Fibroblast of the aortic adventitia (primary cell): Measurements from ENCODE around the gene CASP4. TPM values are rescaled to one million over a fixed set of nuclear protein-coding genes. Genes with fewer than 3 reads are reported as not detected.
"Not testable (repeated sequence)": the region's sequence is repeated elsewhere in the genome, so short reads cannot be mapped to it uniquely, and the experiment has no call there.

Source experiments
- DNase-seq: peaks from one replicate; pipeline ENCODE4 v3.0.0-alpha.2; 2010; ENCODE audit warnings: low read depth
- H3K4me3 ChIP-seq: 2 replicates; pipeline ENCODE4 v1.5.1; 2011; ENCODE audit warnings: low read depth, mild to moderate bottlenecking, control low read depth, low read length, moderate library complexity
- CTCF ChIP-seq: IDR thresholded peaks from 2 replicates; pipeline ENCODE4 v1.5.1; 2011; ENCODE audit warnings: mild to moderate bottlenecking, low read length, control low read depth, inconsistent platforms; ENCODE audit not compliant: insufficient read depth
- total RNA-seq: library from RNA; depleted of rRNA; stranded (reverse); fragments of >200 nt; gene quantifications from 2 replicates; pipeline ENCODE4 v1.2.3, GENCODE V29; 2012; ENCODE audit warnings: low replicate concordance

Gene CASP4
- total RNA-seq, 1 donor, result 245 TPM

- H3K4me3 ChIP-seq, result no peak overlapping the region
- no peak for DNase-seq
- no peak for TF ChIP-seq CTCF
These were observed 5.2 kb upstream of the CASP4 start for GRCh38 chr11:104973616-104974015.

- DNase-seq, H3K4me3 ChIP-seq: not testable (repeated sequence)
These were observed 4.5 kb upstream of the CASP4 start for GRCh38 chr11:104972924-104973323.

GRCh38 chr11:104970756-104971155 lies 2.4 kb upstream of the CASP4 start:
- no peak for TF ChIP-seq CTCF
- DNase-seq, result no peak
- no peak overlapping the region for H3K4me3 ChIP-seq

- no peak for TF ChIP-seq CTCF
These were observed 742 bp upstream of the CASP4 start for GRCh38 chr11:104968856-104969776.

GRCh38 chr11:104967534-104968354 lies 630 bp downstream of the CASP4 start:
- peak overlapping the region; percentile 64 for H3K4me3 ChIP-seq
- peak; percentile 31 for DNase-seq
- no peak for TF ChIP-seq CTCF

More at GRCh38 chr11:104968856-104969776, 742 bp upstream of the CASP4 start:
- peak; percentile 59 for DNase-seq
- H3K4me3 ChIP-seq, result peak overlapping the region; percentile 64

GRCh38 chr11:104965735-104966134 lies 2.6 kb downstream of the CASP4 start:
- no peak for TF ChIP-seq CTCF
- no peak overlapping the region for H3K4me3 ChIP-seq
- DNase-seq, result no peak

GRCh38 chr11:104964247-104964646 lies 4.1 kb downstream of the CASP4 start:
- TF ChIP-seq CTCF, result no peak
- H3K4me3 ChIP-seq, result no peak overlapping the region
- no peak for DNase-seq
